Activated B cell treated with CpG ODN at 0.5 μM for 24 hours (primary cell): ENCODE results near the gene MAD1L1. TPM values are rescaled to one million over a fixed set of nuclear protein-coding genes. Genes with fewer than 3 reads are reported as not detected.

ENCODE experiments used
- ATAC-seq: fragments of 200-7000 bp; cut with Tn5 transposase; one replicate; pipeline ENCODE4 v1.10.0; 2021; ENCODE audit warnings: low read depth, mild to moderate bottlenecking, moderate library complexity
- CTCF ChIA-PET: fragments of 350-600 bp; sonication (Branson Sonifier 250); formaldehyde crosslinking; loops from one replicate; lab custom pipeline; 2021; ENCODE audit warnings: antibody characterized with exemption; lab: Charles Lee
- POLR2A ChIA-PET: fragments of 350-600 bp; sonication (Branson Sonifier 250); formaldehyde crosslinking; loops from one replicate; lab custom pipeline; 2021; ENCODE audit warnings: antibody characterized with exemption; lab: Charles Lee
- DNase-seq: peaks from one replicate; pipeline ENCODE4 v3.0.0; 2022
- H3K27ac Mint-ChIP-seq: one replicate; pipeline ENCODE4 v1.8.0; 2020; ENCODE audit warnings: mixed read lengths
- H3K27me3 Mint-ChIP-seq: one replicate; pipeline ENCODE4 v1.8.0; 2021; ENCODE audit warnings: mixed read lengths
- H3K36me3 Mint-ChIP-seq: one replicate; pipeline ENCODE4 v1.8.0; 2021; ENCODE audit warnings: low read depth, mixed read lengths
- H3K4me1 Mint-ChIP-seq: one replicate; pipeline ENCODE4 v1.8.0; 2021; ENCODE audit warnings: mixed read lengths
- H3K4me3 Mint-ChIP-seq: one replicate; pipeline ENCODE4 v1.8.0; 2020; ENCODE audit warnings: mild to moderate bottlenecking, mixed read lengths
- H3K9me3 Mint-ChIP-seq: one replicate; pipeline ENCODE4 v1.8.0; 2020; ENCODE audit warnings: mixed read lengths
- intact Hi-C: fragments of 100-400 bp; cut with micrococcal nuclease; formaldehyde crosslinking; loops from one replicate; pipeline ENCODE4 v1.15.1; 2024
- total RNA-seq: library from RNA; stranded (reverse); gene quantifications from 2 replicates; pipeline ENCODE4 v1.2.3, GENCODE V29; 2022
- TF ChIP-seq, protein P1 (sequence below): fragments of 200-600 bp; IDR thresholded peaks from one replicate; pipeline ENCODE4 v1.8.0; 2022; ENCODE audit warnings: antibody characterized with exemption, mild to moderate bottlenecking

MAD1L1 gene
- total RNA-seq, 1 donor from 2014 or later: 54.6 TPM

DNA sequence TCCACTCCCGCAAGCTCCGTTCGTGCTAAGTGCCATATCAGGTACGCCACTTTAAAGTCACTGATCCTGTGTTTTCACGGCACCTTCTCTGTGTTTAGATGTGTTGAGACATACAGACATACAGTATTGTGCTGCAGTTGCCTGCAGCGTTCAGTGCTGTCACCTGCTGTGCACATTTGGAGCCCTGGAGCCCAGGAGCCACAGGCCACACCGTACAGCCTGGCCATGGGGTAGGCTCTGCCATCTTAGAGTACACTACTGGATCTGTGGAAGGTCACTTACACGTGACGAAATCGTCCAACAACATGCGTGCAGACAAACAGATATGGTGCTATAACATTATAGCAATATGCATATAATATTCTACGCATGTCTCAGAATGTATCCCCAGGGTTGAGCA, 451.4 kb downstream of the MAD1L1 start:
- TF ChIP-seq, protein P1, sequence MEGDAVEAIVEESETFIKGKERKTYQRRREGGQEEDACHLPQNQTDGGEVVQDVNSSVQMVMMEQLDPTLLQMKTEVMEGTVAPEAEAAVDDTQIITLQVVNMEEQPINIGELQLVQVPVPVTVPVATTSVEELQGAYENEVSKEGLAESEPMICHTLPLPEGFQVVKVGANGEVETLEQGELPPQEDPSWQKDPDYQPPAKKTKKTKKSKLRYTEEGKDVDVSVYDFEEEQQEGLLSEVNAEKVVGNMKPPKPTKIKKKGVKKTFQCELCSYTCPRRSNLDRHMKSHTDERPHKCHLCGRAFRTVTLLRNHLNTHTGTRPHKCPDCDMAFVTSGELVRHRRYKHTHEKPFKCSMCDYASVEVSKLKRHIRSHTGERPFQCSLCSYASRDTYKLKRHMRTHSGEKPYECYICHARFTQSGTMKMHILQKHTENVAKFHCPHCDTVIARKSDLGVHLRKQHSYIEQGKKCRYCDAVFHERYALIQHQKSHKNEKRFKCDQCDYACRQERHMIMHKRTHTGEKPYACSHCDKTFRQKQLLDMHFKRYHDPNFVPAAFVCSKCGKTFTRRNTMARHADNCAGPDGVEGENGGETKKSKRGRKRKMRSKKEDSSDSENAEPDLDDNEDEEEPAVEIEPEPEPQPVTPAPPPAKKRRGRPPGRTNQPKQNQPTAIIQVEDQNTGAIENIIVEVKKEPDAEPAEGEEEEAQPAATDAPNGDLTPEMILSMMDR: no peak
- no peak overlapping the region for H3K4me3 Mint-ChIP-seq
- no peak overlapping the region for H3K27ac Mint-ChIP-seq
- H3K9me3 Mint-ChIP-seq: peaks cover 14% of the 10 kb centered on the region
- peaks cover 22% of the 10 kb centered on the region for H3K27me3 Mint-ChIP-seq
- no peak for ATAC-seq
- DNase-seq: no peak
- ChIA-PET CTCF (no interaction called here), POLR2A (no interaction called here)
- intact Hi-C loops: no loop called here
- no peaks in the 10 kb centered on the region for H3K4me1 Mint-ChIP-seq
- peaks cover 3% of the 10 kb centered on the region for H3K36me3 Mint-ChIP-seq

DNA sequence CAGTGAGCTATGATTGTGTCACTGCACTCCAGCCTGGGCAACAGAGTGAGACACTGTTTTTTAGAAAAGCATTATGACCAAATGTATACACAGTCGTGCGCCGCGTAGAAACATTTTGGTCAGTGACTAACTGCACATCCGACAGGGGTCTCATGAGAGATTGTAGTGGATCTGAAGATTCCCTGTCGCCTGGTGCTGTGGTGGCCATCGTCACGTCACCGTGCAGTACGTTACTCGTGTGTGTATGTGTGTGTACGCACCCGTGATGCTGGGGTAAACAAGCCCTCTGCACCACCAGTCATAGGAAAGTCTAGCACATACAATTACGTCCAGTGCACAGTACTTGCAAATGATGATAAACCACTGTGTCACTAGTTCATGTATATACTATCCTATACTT, 453.3 kb downstream of the MAD1L1 start:
- ATAC-seq (no peak), DNase-seq (no peak)
- Mint-ChIP-seq H3K27ac (no peak overlapping the region), H3K36me3 (no peaks in the 10 kb centered on the region), H3K9me3 (peaks cover 7% of the 10 kb centered on the region), H3K4me1 (no peaks in the 10 kb centered on the region), H3K4me3 (no peak overlapping the region), H3K27me3 (peaks cover 17% of the 10 kb centered on the region)
- TF ChIP-seq, protein P1: no peak
- ChIA-PET CTCF (no interaction called here), POLR2A (no interaction called here)
- intact Hi-C loops: no loop called here

DNA sequence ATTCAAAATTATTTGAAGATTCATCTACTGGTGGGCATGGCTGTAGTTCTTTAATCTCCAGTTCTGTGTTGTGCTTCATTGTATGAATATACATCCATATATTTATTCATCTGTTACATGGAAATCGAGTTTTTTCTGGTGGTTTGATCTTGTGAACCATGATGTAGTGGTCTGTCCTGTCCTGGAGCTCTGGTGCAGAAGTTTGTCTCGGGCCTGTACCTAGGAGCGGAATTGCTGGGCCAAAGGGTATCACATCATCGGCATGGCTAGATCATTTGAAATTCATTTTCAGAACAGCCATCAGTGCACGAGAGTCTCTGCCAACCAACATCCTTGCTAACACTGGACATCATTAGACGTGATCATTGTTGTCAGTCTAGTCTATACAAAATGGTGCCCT, 455.6 kb downstream of the MAD1L1 start:
- no peak for ATAC-seq
- H3K4me3 Mint-ChIP-seq: no peak overlapping the region
- ChIA-PET CTCF (no interaction called here), POLR2A (no interaction called here)
- DNase-seq: no peak
- peaks cover 14% of the 10 kb centered on the region for H3K9me3 Mint-ChIP-seq
- H3K27ac Mint-ChIP-seq: no peak overlapping the region
- intact Hi-C loops: no loop called here
- TF ChIP-seq, protein P1: no peak
- no peaks in the 10 kb centered on the region for H3K4me1 Mint-ChIP-seq
- no peaks in the 10 kb centered on the region for H3K36me3 Mint-ChIP-seq
- peaks cover 15% of the 10 kb centered on the region for H3K27me3 Mint-ChIP-seq

DNA sequence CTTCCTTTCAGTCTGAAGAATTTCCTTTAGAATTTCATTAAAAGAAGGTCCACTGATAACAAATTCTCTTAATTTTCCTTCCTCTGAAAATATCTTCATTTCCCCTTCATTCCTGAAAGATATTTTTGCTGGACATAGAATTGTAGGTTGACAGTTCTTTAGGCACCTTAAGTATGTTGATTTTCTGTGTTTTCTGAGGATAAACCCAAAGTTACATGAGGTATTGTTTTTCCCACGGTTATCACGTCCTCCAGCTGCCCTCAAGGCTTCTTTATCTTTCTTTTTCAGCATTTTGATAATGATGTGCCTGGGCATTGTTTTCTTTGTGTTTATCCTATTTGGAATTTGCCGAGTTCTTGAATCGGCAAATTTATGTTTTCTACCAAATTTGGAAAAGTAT, 457.4 kb downstream of the MAD1L1 start:
- DNase-seq: no peak
- Mint-ChIP-seq H3K9me3 (peaks cover 14% of the 10 kb centered on the region), H3K36me3 (no peaks in the 10 kb centered on the region), H3K27me3 (peaks cover 15% of the 10 kb centered on the region), H3K27ac (no peak overlapping the region), H3K4me3 (no peak overlapping the region), H3K4me1 (no peaks in the 10 kb centered on the region)
- ChIA-PET CTCF (no interaction called here), POLR2A (no interaction called here)
- no peak for ATAC-seq
- TF ChIP-seq, protein P1: no peak
- intact Hi-C loops: no loop called here

DNA sequence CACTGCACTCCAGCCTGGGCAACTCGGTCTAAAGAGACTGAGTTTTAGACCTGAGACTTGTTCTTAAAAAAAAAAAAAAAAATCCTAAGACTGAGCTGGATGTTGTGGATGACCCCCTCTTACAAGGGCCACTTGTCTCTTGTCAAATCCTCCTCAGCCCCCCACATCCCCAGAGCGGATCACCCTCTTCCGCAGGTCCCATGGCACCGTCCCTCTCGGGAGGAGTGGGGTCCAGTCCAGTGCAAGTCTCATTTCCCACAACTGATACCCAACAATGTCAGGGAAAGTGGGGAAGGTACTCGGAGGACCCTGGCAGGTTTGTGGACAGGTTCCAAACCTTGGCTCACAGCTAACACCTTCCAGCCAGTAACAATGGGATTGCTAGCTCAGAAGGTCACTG, 462.4 kb downstream of the MAD1L1 start:
- DNase-seq: no peak
- Mint-ChIP-seq H3K4me3 (no peak overlapping the region), H3K9me3 (peaks cover 9% of the 10 kb centered on the region), H3K36me3 (no peaks in the 10 kb centered on the region), H3K27ac (no peak overlapping the region), H3K4me1 (no peaks in the 10 kb centered on the region), H3K27me3 (peaks cover 8% of the 10 kb centered on the region)
- intact Hi-C loops: no loop called here
- CTCF ChIA-PET: no interaction called here
- TF ChIP-seq, protein P1: no peak
- POLR2A ChIA-PET: no interaction called here
- no peak for ATAC-seq
